H9 (cell line): ENCODE results near the gene SCRG1. TPM values are rescaled to one million over a fixed set of nuclear protein-coding genes. Genes with fewer than 3 reads are reported as not detected.

ENCODE experiments used
- DNase-seq: peaks from one replicate; pipeline ENCODE4 v3.0.0-alpha.2; 2017
- H2AFZ ChIP-seq: one replicate; pipeline ENCODE4 v1.6.1; 2013; ENCODE audit warnings: mild to moderate bottlenecking, low read length, control low read depth, moderate library complexity
- H2AK5ac ChIP-seq: 2 replicates; pipeline ENCODE4 v1.6.1; 2013; ENCODE audit warnings: low read length, control low read depth, mixed read lengths; ENCODE audit not compliant: insufficient read length
- H2BK120ac ChIP-seq: one replicate; pipeline ENCODE4 v1.6.1; 2013; ENCODE audit warnings: low read depth, mild to moderate bottlenecking, low read length, control low read depth, inconsistent platforms; ENCODE audit not compliant: poor library complexity, severe bottlenecking
- H2BK12ac ChIP-seq: 2 replicates; pipeline ENCODE4 v1.6.1; 2013; ENCODE audit warnings: low read length, control low read depth, mixed read lengths, low read depth; ENCODE audit not compliant: insufficient read length
- H2BK15ac ChIP-seq: 2 replicates; pipeline ENCODE4 v1.6.1; 2013; ENCODE audit warnings: low read depth, low read length, control low read depth
- H2BK20ac ChIP-seq: one replicate; pipeline ENCODE4 v1.6.1; 2013; ENCODE audit warnings: low read depth, mild to moderate bottlenecking, low read length, control low read depth, inconsistent platforms; ENCODE audit not compliant: poor library complexity, severe bottlenecking
- H2BK5ac ChIP-seq: 2 replicates; pipeline ENCODE4 v1.6.1; 2013; ENCODE audit warnings: low read length, control low read depth, mixed read lengths; ENCODE audit not compliant: insufficient read length
- H3K14ac ChIP-seq: 2 replicates; pipeline ENCODE4 v1.6.1; 2013; ENCODE audit warnings: low read length, control low read depth; ENCODE audit not compliant: insufficient read depth
- H3K18ac ChIP-seq: 2 replicates; pipeline ENCODE4 v1.6.1; 2013; ENCODE audit warnings: low read depth, mild to moderate bottlenecking, mixed read lengths, low read length, control low read depth; ENCODE audit not compliant: insufficient read length
- H3K23ac ChIP-seq: 2 replicates; pipeline ENCODE4 v1.6.1; 2013; ENCODE audit warnings: low read length, control low read depth, mixed read lengths, low read depth; ENCODE audit not compliant: insufficient read length
- H3K23me2 ChIP-seq: 2 replicates; pipeline ENCODE4 v1.6.1; 2013; ENCODE audit warnings: low read depth, mild to moderate bottlenecking, mixed read lengths, low read length, control low read depth; ENCODE audit not compliant: insufficient read length, poor library complexity, severe bottlenecking
- H3K27ac ChIP-seq: 2 replicates; pipeline ENCODE4 v1.5.1; 2013; ENCODE audit warnings: low read length, control low read depth, mixed read lengths, low read depth; ENCODE audit not compliant: insufficient read length
- H3K27me3 ChIP-seq: 2 replicates; pipeline ENCODE4 v1.6.1; 2013; ENCODE audit warnings: low read length, control low read depth, inconsistent platforms; ENCODE audit not compliant: insufficient read depth
- H3K4ac ChIP-seq: 2 replicates; pipeline ENCODE4 v1.6.1; 2013; ENCODE audit warnings: low read depth, mild to moderate bottlenecking, control low read depth, inconsistent platforms, low read length, moderate library complexity
- H3K4me1 ChIP-seq: 2 replicates; pipeline ENCODE4 v1.6.1; 2013; ENCODE audit warnings: low read length, control low read depth, inconsistent platforms; ENCODE audit not compliant: insufficient read depth
- H3K4me2 ChIP-seq: 2 replicates; pipeline ENCODE4 v1.6.1; 2013; ENCODE audit warnings: low read length, control low read depth, mixed read lengths; ENCODE audit not compliant: insufficient read length, insufficient read depth
- H3K56ac ChIP-seq: 2 replicates; pipeline ENCODE4 v1.6.1; 2013; ENCODE audit warnings: low read depth, mild to moderate bottlenecking, mixed read lengths, low read length, control low read depth; ENCODE audit not compliant: insufficient read length
- H3K79me1 ChIP-seq: 2 replicates; pipeline ENCODE4 v1.6.1; 2013; ENCODE audit warnings: low read depth, mild to moderate bottlenecking, moderate library complexity, low read length, control low read depth, inconsistent platforms; ENCODE audit not compliant: insufficient read depth, poor library complexity, severe bottlenecking
- H3K79me2 ChIP-seq: 2 replicates; pipeline ENCODE4 v1.6.1; 2013; ENCODE audit warnings: low read length, control low read depth, inconsistent platforms; ENCODE audit not compliant: insufficient read depth
- H3K9ac ChIP-seq: 2 replicates; pipeline ENCODE4 v1.6.1; 2013; ENCODE audit warnings: low read length, control low read depth, mixed read lengths; ENCODE audit not compliant: insufficient read length; ENCODE audit errors: extremely low read depth
- H3K9me3 ChIP-seq: one replicate; pipeline ENCODE4 v1.6.1; 2013; ENCODE audit warnings: low read depth, low read length, inconsistent platforms; ENCODE audit not compliant: control insufficient read depth
- H3T11ph ChIP-seq: one replicate; pipeline ENCODE4 v1.6.1; 2013; ENCODE audit warnings: mild to moderate bottlenecking, low read length, control low read depth, inconsistent platforms
- H4K20me1 ChIP-seq: one replicate; pipeline ENCODE4 v1.6.1; 2013; ENCODE audit not compliant: control insufficient read depth, insufficient read length, insufficient read depth
- H4K5ac ChIP-seq: 2 replicates; pipeline ENCODE4 v1.6.1; 2013; ENCODE audit warnings: low read depth, mild to moderate bottlenecking, mixed read lengths, low read length, control low read depth; ENCODE audit not compliant: insufficient read length
- H4K8ac ChIP-seq: replicated peaks from 2 replicates; pipeline ENCODE4 v1.6.1; 2013; ENCODE audit warnings: low read length, control low read depth, mixed read lengths, low read depth; ENCODE audit not compliant: insufficient read length
- H4K91ac ChIP-seq: 2 replicates; pipeline ENCODE4 v1.6.1; 2013; ENCODE audit warnings: low read depth, mild to moderate bottlenecking, moderate library complexity, mixed read lengths, low read length, control low read depth; ENCODE audit not compliant: insufficient read length
- H3K27ac Mint-ChIP-seq, 3 experiments: 2 replicates in 2 of 3; 3 replicates in 1 of 3; pipeline ENCODE4 v1.8.0; 2020 to 2021; ENCODE audit warnings: mixed read lengths in 3 of 3, mild to moderate bottlenecking in 1 of 3, moderate library complexity in 1 of 3
- H3K27me3 Mint-ChIP-seq: 2 replicates; pipeline ENCODE4 v1.8.0; 2021; ENCODE audit warnings: low read depth, mild to moderate bottlenecking, moderate library complexity, mixed read lengths
- H3K36me3 Mint-ChIP-seq, 3 experiments: 2 replicates in 2 of 3; 3 replicates in 1 of 3; pipeline ENCODE4 v1.8.0; 2020 to 2021; ENCODE audit warnings: low read depth in 3 of 3, mixed read lengths in 3 of 3; ENCODE audit not compliant: insufficient read depth in 1 of 3
- H3K4me1 Mint-ChIP-seq, 2 experiments: 2 replicates each; pipeline ENCODE4 v1.8.0; 2020; ENCODE audit warnings: mixed read lengths in 2 of 2
- H3K4me3 Mint-ChIP-seq, 2 experiments: 2 replicates in 1 of 2; 3 replicates in 1 of 2; pipeline ENCODE4 v1.8.0; 2020 to 2021; ENCODE audit warnings: mild to moderate bottlenecking in 2 of 2, mixed read lengths in 2 of 2, moderate library complexity in 1 of 2
- H3K9me3 Mint-ChIP-seq, 2 experiments: 2 replicates in 1 of 2; 3 replicates in 1 of 2; pipeline ENCODE4 v1.8.0; 2020; ENCODE audit warnings: mild to moderate bottlenecking in 2 of 2, mixed read lengths in 2 of 2, moderate library complexity in 1 of 2
- total RNA-seq: library from RNA; stranded (reverse); gene quantifications from 2 replicates; pipeline ENCODE4 v1.2.1, GENCODE V29; 2021
- TF ChIP-seq, protein P1 (sequence below): fragments of 200-600 bp; sonication (generic); conservative IDR thresholded peaks from 3 replicates; pipeline ENCODE4 v1.8.0; 2021; ENCODE audit warnings: antibody characterized with exemption, mild to moderate bottlenecking

SCRG1 gene
- total RNA-seq, 1 experiment from 2014 or later = not detected

DNA sequence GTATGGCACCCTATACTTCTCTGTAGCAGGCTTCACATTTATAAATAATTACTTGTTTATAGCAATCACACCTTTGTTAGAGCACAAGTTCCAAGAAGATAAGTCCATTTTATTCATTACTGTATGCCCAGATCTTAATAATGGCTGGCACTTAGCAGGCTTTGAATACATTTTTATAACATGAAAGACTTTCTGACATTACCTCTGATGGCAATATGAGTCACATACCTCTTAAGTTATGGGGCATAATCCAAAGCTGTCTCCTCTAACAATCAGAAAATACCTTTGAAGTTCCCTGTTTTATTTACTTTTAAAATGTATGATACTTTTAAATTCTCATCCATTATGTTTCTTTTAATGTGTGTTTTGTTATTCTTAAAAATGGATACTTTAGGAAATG is 12.2 kb downstream of the SCRG1 start:
- Histone ChIP-seq H3K27me3 (no peaks in the 10 kb centered on the region), H3T11ph (no peak overlapping the region), H3K23me2 (no peaks in the 10 kb centered on the region), H2BK120ac (no peak overlapping the region), H3K79me2 (no peaks in the 10 kb centered on the region), H3K4ac (no peak overlapping the region), H3K9me3 (no peaks in the 10 kb centered on the region), H2BK5ac (no peak overlapping the region), H2AFZ (no peak overlapping the region), H2AK5ac (no peak overlapping the region), H3K23ac (no peak overlapping the region), H3K56ac (no peak overlapping the region), H3K14ac (no peak overlapping the region), H2BK20ac (no peak overlapping the region), H3K9ac (no peak overlapping the region), H3K4me1 (no peaks in the 10 kb centered on the region), H4K91ac (no peak overlapping the region), H4K8ac (no peak overlapping the region), H3K4me2 (no peak overlapping the region), H3K18ac (no peak overlapping the region), H4K5ac (no peak overlapping the region), H4K20me1 (no peaks in the 10 kb centered on the region), H3K79me1 (no peaks in the 10 kb centered on the region), H3K27ac (no peak overlapping the region), H2BK12ac (no peak overlapping the region), H2BK15ac (no peak overlapping the region)
- H3K4me3 Mint-ChIP-seq = no peak overlapping the region
- no peak for DNase-seq
- no peaks in the 10 kb centered on the region; the same call in 1 of the 2 replicates for H3K27me3 Mint-ChIP-seq
- H3K36me3 Mint-ChIP-seq = no peaks in the 10 kb centered on the region; a peak in 1 of 7 replicates
- TF ChIP-seq, protein P1, sequence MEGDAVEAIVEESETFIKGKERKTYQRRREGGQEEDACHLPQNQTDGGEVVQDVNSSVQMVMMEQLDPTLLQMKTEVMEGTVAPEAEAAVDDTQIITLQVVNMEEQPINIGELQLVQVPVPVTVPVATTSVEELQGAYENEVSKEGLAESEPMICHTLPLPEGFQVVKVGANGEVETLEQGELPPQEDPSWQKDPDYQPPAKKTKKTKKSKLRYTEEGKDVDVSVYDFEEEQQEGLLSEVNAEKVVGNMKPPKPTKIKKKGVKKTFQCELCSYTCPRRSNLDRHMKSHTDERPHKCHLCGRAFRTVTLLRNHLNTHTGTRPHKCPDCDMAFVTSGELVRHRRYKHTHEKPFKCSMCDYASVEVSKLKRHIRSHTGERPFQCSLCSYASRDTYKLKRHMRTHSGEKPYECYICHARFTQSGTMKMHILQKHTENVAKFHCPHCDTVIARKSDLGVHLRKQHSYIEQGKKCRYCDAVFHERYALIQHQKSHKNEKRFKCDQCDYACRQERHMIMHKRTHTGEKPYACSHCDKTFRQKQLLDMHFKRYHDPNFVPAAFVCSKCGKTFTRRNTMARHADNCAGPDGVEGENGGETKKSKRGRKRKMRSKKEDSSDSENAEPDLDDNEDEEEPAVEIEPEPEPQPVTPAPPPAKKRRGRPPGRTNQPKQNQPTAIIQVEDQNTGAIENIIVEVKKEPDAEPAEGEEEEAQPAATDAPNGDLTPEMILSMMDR = no peak
- no peak overlapping the region for H3K27ac Mint-ChIP-seq
- no peaks in the 10 kb centered on the region for H3K9me3 Mint-ChIP-seq
- peaks cover 4 to 8% of the 10 kb centered on the region in 2 experiments for H3K4me1 Mint-ChIP-seq
